EH (cell line): ENCODE data around the gene DPP4.
"Not testable (repeated sequence)": the region's sequence is repeated elsewhere in the genome, so short reads cannot be mapped to it uniquely, and the experiment has no call there.

Source experiments
- DNase-seq: peaks from one replicate; pipeline ENCODE4 v3.0.0-alpha.2; 2015; ENCODE audit warnings: low read depth

DPP4 gene

DNA sequence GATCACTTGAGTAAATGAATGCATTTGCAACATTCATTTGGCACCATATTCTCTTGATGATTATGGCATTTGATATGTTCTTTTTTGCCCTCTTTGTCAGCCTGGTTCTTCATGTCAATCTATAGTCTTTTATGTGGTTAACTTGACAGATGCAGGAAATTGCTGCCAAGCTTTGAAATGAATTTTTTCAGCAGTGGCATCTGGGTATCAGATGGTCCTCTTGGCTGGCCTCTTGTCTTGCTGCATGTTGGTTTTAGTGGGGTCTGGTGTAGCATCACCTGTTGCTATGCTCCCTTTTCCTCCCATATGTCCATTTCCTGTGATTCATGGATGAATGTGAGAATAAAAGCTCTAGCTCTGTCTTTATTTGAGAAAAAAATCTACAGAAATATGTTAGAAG lies 119.9 kb downstream of the DPP4 start:
- DNase-seq: no peak

GRCh38 chr2:161953367-161953766 lies 120.6 kb downstream of the DPP4 start:
- DNase-seq: not testable (repeated sequence)

GRCh38 chr2:161952783-161953191 lies 121.2 kb downstream of the DPP4 start:
- DNase-seq: no peak

DNA sequence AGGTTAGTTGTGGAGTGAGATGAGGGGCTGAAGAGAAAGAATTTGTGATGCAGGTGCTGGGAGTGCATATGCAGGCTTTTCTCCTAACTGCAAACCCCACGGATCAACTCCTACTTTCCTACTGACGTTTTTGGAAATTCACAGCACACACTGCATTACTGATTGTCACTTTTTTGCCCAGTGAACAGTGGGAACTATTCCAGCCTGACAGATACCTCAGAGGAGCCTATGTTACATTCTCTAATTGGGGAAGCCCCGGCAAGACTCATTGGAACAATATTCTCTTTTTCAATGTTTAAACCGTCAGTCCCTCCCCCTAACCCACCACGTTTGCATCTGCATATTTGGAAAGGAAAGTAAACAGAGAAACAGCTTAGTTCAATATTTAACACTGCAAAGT lies 126.2 kb downstream of the DPP4 start:
- no peak for DNase-seq

DNA sequence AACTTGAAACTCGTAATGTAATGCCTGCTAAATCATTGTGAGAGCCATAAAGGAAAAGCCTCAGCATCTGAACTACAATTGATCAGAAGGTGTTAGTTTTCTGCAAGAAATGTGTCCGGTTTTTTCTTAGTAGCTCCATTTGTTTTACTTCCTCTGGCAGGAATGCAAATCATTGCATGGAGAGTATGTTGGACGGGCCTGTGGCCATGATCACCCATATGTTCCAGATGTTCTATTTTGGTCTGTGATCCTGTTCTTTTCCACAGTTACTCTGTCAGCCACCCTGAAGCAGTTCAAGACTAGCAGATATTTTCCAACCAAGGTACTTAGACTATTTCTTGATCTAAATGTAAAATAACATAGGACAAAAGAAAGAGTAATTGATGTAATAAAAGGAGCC lies 126.6 kb downstream of the DPP4 start:
- no peak for DNase-seq

DNA sequence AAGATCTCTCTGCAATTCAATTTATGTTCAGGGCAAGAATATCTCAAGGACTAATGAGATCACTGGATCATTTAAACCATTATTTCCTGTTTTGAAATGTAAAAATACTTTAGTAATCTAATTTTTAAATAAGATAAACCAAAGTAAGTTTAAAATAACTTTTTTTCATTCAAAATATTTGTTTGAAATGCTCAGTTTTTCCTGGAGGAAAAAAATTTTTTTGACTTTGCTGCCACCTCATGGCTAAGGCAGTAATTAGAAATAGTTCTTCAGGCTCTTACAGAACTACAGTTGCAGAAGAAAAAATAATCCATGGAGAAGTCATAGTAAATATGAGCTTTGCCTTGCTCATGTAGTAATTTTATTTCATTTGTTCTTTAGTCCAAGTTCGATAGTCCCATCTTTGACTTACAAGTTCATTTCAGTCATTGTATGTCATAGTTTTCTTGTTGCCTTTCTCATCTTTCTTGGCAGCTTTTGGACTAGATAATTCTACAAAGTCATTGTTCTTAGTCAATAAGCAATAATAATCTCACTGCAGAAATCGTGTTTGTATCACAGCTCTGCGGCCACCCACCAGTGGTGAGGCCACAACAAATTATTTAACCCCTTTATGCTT lies 127.4 kb downstream of the DPP4 start:
- peak; percentile 30 for DNase-seq

DNA sequence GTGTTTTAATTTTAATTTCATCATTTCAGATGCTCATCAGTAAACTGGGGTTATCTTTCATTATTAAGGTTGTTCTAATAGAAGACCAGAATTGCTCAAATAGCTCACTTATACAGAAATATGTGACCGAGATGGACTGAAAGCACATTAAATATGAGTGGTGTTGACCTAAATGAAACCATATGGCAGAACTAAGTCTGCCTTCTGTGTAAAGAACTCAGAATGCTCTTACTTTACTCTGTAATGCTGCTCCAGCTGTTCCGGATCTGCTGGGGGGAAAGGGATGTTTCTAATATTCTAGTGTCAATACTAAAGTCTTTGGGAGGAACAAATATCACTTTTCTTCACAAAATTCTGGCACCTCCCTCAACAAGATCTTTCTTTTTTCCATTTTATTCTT lies 131.0 kb downstream of the DPP4 start:
- no peak for DNase-seq
